Upper lobe of left lung (tissue), 4 donors: ENCODE data around the gene MTCH1.

Experiments used
- POLR2A ChIP-seq, 4 donors: fragments of 450-650 bp; IDR thresholded peaks; one replicate each; pipeline ENCODE4 v1.5.1; 2016 to 2017; ENCODE audit warnings: antibody characterized with exemption in 4 of 4, mild to moderate bottlenecking in 2 of 4
- TF ChIP-seq, protein P1 (sequence below), 6 experiments: fragments of 450-650 bp in 4 of 6; fragments of 200-600 bp in 2 of 6; sonication (generic) in 2 of 6; IDR thresholded peaks; one replicate each; pipeline ENCODE4 v1.5.1; 2016 to 2019; ENCODE audit warnings: antibody characterized with exemption in 6 of 6

DNA sequence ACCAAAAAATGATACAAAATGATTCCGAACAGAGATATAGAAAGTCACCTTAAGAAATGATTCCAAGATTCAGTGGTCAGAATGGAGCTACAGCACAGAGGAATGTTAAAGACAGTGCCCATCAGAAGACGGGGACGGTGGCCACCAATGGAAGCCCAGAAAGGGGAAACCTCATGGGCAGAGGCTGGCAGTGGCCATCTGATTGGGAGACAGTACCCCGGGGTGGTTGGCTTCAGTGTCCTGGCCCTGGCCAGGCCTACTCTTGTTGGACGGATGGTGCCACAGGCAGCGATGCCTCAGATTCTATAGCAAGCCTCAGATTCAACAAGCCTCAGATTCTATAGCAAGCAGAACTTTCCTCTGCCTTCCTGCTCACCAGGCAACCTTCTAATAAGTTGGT, 48.1 kb downstream of the MTCH1 start:
- TF ChIP-seq, protein P1, sequence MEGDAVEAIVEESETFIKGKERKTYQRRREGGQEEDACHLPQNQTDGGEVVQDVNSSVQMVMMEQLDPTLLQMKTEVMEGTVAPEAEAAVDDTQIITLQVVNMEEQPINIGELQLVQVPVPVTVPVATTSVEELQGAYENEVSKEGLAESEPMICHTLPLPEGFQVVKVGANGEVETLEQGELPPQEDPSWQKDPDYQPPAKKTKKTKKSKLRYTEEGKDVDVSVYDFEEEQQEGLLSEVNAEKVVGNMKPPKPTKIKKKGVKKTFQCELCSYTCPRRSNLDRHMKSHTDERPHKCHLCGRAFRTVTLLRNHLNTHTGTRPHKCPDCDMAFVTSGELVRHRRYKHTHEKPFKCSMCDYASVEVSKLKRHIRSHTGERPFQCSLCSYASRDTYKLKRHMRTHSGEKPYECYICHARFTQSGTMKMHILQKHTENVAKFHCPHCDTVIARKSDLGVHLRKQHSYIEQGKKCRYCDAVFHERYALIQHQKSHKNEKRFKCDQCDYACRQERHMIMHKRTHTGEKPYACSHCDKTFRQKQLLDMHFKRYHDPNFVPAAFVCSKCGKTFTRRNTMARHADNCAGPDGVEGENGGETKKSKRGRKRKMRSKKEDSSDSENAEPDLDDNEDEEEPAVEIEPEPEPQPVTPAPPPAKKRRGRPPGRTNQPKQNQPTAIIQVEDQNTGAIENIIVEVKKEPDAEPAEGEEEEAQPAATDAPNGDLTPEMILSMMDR (IDR thresholded peaks at IDR 0.05), result no peak
- TF ChIP-seq POLR2A (IDR thresholded peaks at IDR 0.05), result no peak
